Subcutaneous adipose tissue (tissue), 4 donors: Measurements from ENCODE around the gene CNPY1. TPM values are rescaled to one million over a fixed set of nuclear protein-coding genes. Genes with fewer than 3 reads are reported as not detected.

Source experiments
- total RNA-seq, 4 donors: library from RNA; depleted of rRNA; stranded (reverse); fragments of >200 nt; gene quantifications; one replicate each; pipeline ENCODE4 v1.1.0, GENCODE V29; 2016
- TF ChIP-seq, protein P1 (sequence below): fragments of 450-650 bp; IDR thresholded peaks from one replicate; pipeline ENCODE4 v1.5.1; 2016; ENCODE audit warnings: low read depth, mild to moderate bottlenecking, control low read depth, antibody characterized with exemption, moderate library complexity

CNPY1 gene
- total RNA-seq, 4 donors from 2014 or later = not detected

DNA sequence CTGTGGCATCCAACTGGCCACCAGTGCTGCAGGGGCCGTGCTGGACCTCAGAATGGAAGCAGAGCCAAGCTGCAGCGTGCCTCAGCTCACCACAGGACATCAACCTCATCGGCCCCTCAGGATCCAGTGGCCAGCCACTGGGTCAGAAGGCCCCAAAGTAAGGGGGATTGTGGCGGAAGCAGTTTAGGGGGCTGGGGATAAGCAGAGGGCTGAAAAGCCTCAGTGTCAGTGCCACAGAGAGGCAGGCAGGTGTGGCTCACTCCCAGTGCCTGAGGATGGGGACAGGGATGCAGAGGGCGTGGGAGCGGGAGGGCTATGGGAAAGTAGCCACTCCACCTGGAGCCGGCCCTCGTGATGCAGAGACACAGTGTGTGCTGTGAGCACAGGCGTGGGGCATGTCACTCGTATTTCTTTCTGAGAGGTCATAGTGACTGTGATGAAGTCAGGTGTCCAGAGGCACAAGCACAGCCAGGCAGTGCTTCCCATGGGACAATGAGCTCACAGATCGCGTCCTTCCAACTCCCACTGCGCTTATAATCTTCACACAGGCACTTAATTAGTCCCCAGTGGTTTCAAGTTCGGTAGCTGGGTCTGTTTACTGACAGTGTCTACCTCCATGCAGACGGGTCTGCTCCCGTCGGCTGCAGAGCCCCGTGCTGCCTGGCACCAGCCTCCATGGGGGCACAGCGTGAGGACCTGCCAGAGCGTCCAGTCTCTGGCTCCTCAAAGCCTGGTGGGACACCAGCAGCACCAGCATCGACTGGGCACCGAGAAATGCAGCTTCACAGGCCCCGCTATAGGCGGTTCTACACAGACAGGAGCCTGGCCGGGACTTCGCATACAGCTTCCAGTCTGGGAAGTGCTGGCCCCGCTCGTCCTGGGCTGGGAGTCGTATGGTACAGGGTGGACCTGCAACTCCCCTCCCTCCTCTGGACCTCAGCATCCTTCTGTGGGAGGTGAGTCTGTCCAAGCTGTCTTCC, 42.9 kb upstream of the CNPY1 start:
- TF ChIP-seq, protein P1, sequence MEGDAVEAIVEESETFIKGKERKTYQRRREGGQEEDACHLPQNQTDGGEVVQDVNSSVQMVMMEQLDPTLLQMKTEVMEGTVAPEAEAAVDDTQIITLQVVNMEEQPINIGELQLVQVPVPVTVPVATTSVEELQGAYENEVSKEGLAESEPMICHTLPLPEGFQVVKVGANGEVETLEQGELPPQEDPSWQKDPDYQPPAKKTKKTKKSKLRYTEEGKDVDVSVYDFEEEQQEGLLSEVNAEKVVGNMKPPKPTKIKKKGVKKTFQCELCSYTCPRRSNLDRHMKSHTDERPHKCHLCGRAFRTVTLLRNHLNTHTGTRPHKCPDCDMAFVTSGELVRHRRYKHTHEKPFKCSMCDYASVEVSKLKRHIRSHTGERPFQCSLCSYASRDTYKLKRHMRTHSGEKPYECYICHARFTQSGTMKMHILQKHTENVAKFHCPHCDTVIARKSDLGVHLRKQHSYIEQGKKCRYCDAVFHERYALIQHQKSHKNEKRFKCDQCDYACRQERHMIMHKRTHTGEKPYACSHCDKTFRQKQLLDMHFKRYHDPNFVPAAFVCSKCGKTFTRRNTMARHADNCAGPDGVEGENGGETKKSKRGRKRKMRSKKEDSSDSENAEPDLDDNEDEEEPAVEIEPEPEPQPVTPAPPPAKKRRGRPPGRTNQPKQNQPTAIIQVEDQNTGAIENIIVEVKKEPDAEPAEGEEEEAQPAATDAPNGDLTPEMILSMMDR = no peak

DNA sequence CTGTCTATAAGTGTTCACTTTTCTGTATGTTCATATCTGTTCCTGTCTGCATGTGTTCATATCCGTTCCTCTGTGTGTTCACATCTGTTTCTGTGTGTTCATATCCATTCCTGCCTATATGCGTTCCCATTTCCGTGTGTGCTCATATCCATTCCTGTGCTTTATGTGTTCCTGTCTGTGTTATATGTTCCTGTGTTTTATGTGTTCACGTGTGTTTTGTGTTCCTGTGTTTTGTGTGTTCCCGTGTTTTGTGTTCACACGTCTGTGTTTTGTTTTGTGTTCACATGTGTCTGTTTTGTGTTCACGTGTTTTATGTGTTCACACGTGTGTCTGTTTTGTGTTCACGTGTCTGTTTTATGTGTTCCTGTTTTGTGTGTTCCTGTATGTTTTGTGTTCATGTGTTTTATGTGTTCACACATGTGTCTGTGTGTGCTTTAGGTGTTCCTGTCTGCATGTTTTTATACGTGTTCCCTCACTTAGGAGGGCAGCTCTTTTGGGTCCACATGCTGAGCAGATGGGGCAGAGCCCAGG, 42.2 kb upstream of the CNPY1 start:
- TF ChIP-seq, protein P1 = no peak

DNA sequence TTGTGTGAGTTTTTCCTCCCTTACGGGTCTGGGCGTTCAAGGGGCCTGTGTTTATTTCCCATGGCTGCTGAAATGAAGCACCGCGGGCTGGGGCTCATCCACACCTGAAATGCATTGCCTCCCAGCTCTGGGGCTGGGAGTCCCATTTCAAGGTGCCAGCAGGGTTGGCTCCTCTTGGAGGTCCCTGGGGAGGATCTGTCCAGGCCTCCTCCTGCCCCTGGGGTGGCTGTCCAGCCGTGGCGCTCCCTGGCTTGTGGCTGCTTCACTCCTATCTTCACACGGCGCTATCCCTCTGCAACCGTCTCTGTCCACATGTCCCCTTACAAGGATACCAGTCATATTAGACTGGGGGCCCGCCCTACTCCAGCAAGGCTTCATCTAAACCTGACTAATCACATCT, 41.1 kb upstream of the CNPY1 start:
- TF ChIP-seq, protein P1 = no peak

DNA sequence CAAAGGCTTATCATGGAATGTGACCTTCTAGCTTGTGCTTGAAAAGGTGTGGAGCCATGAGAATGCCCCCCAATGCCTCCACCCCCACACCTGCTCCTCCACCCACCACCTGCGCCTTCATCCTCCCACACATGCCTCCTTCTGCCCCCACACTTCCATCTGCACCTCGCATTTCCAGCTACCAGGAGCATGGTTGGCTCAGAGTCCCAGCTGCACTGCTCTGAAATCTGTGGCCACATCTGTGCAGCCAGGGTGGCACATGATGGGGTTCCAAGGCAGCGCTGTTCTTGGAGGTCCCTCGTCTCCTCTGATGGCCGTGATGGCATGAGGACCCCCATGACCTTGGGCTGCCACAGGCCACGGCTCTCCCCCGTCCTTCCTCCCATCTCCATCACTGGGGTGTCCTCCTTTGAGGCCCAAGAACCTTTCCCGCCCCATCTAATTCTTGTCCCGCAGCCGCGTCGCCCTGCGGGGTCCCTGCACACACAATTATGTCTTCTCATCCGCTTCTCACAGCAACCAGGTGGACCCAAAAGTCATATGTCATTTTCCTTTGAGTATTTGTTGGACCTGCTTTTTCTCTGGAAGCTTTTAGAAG, 40.6 kb upstream of the CNPY1 start:
- TF ChIP-seq, protein P1 = no peak

DNA sequence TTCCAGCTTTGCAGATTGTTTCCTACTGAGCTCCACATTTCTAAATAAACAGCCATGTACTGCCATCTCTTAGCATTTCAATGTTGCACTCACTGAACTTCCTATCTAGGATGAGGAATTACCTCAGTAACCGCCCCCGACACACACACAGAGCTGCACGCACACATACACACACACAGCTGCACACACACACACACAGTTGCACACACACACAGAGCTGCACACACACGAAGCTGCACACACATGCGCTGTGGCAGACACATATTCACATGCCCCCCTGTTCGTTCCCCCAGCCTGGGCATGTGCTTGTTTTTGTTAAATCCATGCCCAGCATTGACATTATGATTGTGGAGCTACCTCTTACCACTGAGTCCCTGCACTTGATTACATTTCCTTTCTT, 39.6 kb upstream of the CNPY1 start:
- TF ChIP-seq, protein P1 = no peak

DNA sequence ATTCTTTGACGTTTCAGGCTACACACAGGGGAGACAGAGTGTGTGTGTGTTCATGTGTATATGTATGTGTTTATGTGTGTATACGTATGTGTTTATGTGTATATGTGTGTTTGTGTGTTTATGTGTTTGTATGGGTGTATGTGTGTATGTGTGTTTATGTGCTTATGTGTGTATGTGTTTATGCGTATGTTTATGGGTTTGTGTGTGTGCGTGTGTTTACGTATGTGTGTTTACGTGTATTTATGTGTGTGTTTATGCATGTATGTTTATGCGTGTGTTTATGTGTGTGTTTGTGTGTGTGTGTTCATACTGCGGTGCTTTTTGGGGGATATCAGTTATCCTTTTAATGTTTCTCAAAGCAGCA, 39.2 kb upstream of the CNPY1 start:
- TF ChIP-seq, protein P1 = no peak
